Measurements from ENCODE around the gene RASA4B. TPM values are rescaled to one million over a fixed set of nuclear protein-coding genes. Genes with fewer than 3 reads are reported as not detected.
"Not testable (repeated sequence)": the region's sequence is repeated elsewhere in the genome, so short reads cannot be mapped to it uniquely, and the experiment has no call there.

RASA4B gene
- total RNA-seq, 1 donor from 2014 or later, result 9.1 TPM

DNA sequence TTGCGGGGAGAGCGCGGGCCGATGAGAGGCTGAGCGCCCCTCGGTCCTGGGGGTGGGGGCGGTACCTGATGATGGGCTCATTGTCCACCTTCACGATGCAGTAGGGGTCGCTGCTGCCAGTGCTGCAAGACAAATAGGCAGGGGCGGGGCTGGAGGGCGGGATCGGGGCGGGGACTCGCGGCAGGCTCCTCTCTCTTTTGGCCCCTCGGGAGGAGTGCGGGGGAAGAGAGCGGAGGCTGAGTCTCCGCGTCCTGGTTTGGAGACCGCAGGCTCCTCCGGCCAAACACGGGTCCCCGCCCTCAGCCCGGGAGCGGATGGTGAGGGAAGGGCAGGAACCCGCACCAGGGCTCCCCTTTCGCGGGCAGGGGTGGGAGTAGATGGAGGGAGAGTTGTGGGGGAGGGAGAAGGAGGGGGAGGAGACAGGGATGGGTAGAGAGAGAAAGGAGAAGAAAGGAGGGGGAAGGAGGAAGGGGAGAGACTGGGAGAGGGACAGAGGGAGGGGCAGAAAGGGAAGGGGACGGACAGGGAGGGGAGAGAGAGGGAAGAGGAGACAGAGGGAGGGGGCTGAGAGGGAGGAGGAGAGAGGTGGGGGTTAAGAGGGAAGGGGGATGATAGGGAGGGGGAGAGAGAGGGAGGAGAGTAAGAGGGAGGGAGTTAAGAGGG is 5.6 kb downstream of the RASA4B start:
- not testable (repeated sequence) for DNase-seq

DNA sequence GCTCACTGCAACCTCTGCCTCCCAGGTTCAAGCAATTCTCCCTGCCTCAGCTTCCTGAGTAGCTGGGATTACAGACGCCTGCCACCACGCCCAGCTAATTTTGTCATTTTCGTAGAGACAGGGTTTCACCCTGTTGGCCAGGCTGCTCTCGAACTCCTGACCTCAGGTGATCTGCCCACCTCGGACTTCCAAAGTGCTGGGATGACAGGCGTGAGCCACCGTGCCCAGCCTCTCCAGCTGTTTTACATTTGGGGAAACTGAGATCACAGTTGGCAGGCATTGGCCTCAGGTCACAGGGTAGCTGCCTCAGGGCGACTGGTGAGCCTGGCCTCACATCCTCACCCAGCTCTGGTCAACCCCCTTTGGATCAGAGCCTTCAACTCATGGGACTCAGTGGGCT is 7.0 kb downstream of the RASA4B start:
- DNase-seq, result not testable (repeated sequence)

DNA sequence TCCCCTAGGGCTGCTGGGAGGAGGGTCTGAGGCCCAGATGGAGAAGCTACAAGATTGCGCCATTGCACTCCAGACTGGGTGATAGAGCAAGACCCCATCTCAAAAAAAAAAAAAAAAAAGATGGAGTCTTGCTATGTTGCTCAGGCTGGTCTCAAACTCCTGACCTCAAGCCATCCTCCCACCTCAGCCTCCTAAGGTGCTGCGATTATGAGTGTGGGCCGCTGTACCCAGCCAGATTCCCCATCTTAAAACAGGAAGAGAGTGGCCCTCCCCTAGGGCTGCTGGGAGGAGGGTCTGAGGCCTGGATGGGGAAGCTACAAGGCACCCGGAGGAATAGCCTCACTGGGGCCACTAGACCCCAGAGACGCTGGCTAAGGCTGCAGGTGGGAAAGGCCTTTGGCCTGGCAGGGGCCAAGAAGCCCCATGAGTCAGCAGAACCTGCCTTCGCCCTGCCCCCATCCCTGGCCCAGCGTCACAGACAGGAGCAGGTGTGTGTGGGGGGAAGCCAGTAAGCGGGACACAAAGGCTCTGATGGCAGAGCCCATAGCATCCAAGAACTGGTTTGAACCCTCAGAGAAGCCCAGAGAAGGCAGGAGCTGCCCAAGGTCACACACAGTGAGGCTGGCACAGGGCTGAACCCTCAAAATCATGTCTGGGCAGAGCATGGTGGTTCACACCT is 10.0 kb downstream of the RASA4B start:
- DNase-seq, result not testable (repeated sequence)

DNA sequence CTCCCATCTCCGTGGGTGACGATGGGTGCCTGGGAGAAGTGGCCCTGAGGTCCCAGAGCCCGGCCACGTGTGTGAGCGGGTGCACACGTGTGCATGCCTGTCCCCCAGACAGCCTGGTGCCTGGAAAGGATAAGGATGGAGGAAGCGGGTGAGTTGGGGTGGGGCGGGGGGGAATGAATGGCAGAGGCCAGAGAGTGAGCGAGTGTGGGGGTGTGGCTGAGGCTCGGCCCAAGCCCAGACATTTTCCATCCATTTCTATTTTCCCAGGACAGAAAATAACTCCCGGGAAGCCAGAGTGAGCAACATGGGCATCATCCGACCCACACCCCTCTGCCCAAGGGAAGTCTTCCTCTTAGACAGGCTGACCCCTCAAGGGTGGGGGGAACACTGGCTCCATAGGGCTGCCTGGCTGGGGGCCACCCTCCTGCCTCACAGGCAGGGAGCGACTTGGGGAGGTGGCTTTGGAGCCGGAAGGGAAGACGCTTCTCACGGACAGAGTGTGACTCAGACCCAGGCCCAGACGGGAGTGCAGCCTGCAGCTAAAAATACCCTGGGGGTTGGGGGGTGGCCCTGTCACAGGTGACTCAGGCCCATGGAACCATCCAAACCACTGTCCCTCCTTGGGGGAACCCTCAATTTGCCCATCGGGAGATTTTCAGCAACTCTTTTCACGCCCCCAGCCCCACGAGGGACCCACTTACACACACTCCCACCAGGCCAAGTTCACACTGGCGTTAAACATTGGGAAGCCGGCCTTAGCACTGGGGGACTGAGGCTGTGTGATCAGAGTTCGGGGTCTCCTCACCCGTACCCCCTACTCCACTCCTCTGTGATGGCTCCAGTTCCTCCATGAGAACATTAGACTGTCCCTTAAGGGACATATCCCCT is 12.0 kb downstream of the RASA4B start:
- DNase-seq, result not testable (repeated sequence)

DNA sequence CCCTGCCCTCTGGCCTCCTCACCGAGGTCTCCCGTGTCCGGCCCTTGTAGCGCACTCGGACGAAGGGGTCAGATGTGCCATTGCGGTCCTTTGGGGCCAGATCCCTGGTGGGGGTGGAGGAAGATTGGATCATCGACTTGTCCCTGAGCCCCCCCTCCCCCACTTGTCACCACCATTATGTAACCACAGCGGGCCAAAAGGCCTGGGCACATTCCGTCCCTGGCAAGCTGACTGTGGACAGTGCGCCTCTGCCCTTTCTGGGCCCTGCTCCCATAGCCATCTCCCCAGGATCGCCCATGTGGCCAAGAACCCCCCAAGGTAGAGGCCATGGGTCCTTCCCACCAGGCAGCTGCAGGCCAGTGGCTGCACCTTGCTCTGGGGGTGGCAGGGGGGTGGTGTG is 14.4 kb downstream of the RASA4B start:
- DNase-seq, result not testable (repeated sequence)

DNA sequence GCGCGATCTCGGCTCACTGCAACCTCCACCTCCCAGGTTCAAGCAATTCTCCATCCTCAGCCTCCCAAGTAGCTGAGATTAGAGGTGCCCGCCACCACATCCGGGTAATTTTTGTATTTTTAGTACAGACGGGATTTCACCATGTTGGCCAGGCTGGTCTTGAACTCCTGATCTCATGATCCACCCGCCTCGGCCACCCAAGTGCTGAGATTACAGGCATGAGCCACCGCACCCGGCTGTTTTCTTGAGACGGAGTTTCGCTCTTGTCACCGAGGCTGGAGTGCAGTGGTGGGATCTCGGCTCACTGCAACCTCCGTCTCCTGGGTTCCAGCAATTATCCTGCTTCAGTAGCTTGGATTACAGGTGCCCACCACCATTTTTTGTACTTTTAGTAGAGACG is 19.3 kb downstream of the RASA4B start:
- not testable (repeated sequence) for DNase-seq

DNA sequence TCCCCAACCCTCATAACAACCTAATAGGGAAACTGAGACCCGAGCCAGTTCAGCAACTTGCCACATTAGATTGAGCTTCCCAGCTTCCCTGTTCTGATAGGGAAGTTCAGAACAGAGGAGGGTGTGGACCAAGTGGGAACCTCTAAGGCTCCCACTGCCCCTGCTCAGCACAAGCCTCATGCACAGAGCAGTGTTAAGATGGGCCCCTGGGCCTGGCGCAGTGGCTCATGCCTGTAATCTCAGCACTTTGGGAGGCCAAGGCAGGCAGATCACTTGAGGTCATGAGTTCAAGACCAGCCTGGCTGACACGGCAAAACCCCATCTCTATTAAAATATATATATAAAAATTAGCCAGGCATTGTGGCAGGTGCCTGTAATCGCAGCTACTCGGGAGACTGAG is 20.3 kb downstream of the RASA4B start:
- DNase-seq, result not testable (repeated sequence)

DNA sequence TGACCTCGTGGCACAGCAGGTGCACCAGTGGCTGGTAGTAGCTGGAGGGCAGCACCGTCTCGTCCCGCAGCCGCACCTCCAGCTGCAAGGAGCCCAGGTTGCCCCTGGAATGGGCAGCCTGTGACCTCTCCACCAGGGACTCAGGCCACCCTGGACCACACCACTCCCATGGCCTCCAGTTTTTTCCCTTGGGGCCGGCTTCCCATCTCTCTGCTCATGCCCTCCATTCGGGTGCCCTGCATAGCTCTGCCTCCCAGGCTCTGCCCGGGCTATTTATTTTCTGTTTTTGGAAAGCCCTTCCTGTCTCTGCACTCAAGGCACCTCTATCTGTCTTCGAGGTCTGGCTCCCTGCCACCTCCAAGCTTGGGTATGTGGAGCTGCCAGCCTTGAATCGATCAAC is 20.7 kb downstream of the RASA4B start:
- not testable (repeated sequence) for DNase-seq

DNA sequence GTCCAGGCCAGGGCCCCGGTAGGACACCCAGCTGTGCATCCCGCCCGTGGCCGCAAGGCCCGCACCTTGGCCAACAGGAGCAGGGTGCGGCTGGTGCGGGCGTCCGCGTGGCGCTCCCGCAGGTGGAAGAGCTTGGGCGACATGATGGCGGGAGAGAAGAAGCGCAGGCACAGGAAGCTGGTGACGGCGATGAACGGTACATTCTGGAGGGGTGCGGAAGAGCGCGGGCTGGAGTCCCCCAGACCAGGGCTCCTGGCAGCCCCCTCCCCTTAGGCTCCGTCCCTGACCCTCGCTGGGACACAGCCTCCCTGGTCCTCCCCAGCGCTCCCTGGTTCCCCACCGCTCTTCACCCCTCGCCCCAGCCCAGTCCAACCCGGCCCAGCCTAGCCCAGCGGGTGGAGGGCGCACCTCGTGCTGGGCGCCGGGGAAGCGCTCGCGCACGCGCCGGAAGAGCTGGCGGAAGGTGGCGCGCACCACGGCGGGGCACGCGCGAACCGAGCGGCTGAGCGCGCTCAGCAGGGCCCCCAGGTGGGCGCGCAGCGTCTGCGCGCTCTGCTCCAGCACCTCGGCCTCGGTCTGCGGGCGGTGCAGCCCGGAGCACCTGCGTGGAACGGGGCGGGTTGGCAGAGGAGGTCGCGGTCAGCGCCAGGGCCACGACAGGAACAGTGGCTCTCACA is 23.0 kb downstream of the RASA4B start:
- DNase-seq, result not testable (repeated sequence)

DNA sequence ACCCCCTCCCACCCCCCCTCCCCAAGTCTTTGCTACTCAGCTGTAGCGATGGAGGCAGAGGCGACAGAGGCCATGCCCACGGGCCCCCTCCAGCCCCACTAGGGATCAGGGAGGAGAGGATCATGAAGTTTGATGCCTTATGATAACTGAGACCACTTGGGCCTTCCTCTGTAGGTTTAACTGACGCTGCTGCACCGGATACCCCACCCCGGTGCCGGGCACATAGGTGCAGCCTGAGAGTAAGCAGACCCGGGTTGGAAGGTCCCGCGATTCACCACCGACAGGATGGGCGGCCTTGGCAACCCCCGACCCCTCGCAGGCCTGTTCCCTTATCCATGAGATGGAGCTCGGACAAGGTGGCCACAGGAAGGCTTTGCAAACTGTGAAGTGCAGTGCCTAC is 23.6 kb downstream of the RASA4B start:
- DNase-seq, result not testable (repeated sequence)

DNA sequence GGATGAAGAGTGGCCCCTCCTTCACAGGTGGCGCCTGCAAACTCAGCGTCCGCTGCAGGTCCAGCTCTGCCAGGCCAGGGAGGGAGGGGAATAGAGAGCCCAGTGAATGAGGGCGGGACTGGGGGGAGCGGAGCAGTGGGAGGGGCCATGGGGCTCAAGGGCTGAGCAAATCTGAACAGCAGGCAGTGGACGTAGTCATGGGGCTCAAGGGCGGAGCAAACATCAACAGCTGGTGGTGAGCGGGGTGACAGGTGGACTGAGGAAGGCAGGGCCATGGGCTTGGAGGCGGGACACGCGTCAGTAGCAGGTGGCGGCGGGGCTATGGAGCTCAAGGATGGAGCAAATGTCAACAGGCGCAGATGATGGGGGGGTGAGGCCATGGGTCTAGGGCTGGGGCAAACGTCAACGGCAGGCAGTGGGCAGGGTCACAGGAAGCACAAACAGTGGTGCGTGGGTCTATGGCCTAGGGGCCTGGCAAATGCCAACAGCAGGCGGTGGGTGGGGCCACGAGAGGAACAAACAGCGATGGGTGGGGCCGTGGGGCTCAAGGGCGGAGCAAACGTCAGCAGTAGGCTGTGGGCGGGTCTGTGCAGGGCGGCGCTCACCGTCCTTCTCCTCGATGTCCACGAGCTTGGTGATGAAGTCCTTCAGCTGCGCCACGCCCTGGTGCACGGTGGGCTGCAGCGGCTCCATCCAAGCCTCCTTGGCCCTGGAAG is 24.2 kb downstream of the RASA4B start:
- not testable (repeated sequence) for DNase-seq

DNA sequence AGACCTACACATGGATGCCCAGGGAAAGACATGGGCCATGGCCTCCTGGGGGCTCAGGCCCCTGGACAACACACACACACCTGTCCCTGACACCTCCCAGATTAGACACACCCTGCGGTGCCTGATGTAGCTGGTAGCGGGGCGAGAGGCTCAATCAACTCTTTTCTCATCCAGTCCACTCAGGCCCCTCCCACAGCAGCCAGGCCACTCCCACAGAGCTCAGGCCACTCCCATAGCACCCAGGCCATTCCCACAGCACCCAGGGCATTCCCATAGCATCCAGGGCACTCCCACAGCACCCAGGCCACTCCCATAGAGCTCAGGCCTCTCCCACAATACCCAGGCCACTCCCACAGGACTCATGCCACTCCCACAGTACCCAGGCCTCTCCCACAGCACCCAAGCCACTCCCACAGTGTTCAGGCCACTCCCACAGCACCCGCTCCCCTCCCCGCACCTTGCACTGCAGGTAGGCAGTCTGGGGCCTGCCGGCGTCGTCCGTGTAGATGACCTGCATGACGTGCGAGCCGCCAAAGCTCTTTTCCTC is 27.0 kb downstream of the RASA4B start:
- not testable (repeated sequence) for DNase-seq

DNA sequence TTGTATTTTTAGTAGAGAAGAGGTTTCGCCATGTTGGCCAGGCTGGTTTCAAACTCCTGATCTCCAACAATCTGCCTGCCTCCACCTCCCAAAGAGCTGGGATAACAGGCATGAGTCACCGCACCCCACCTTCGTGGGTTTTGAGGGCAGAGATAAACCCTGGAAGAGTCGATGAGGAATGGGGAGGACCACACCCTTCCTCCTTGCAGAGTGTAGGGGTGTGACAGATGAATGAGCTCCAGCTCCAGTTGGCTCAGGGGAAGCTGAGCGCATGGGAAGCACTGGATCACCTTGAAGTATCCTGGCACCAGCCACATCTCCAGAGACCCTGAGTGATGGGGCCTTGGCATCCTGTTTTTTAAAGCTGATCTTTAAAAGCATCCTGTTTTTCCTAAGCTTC is 33.3 kb downstream of the RASA4B start:
- DNase-seq, result not testable (repeated sequence)

DNA sequence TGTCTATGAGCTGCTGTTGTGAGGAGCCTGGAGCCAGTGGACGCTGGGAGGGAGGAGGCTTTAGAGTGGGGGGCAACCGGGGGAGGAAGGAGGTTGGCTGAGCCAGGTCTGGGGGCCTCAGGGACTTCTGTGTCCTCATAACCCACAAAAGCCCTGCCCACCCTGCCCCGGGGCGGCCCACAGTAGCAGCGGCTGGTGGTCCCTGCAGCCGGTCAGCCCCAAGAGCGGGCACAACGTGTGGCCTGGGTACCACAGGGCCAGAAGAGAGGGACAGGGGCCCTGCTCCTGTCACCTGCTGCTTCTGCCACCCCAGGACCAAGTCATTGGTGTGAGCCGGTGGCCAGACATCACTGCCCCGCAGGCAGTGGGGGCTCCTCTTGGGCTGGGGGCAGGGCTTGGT is 35.6 kb downstream of the RASA4B start:
- not testable (repeated sequence) for DNase-seq

DNA sequence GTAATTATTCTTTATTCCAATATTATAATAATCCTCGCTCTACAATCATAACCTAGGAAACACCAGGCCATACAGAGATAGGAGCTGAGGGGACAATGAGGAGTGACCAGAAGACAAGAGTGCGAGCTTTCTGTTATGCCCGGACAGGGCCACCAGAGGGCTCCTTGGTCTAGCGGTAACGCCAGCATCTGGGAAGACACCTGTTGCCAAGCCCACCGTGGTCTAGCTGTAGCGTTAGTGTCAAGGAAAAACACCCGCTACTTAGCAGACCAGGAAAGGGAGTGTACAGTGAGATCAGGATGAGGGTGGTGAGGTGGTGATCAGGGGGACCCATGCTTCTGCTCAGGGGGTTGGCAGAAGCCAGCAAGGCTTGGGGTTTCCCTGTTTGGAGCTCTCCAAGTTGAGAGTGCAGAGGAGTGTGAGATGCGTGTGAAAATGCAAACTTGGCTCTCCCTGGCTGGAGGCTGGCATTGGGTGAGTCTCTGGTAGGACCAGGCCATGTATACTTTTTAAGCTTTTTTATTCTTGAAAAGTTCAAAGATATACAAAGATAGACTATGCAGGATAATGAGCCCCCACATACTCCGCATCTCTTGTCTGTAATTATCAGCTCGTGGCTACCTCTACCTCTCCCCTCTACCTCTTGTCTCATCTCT is 37.5 kb downstream of the RASA4B start:
- not testable (repeated sequence) for DNase-seq

DNA sequence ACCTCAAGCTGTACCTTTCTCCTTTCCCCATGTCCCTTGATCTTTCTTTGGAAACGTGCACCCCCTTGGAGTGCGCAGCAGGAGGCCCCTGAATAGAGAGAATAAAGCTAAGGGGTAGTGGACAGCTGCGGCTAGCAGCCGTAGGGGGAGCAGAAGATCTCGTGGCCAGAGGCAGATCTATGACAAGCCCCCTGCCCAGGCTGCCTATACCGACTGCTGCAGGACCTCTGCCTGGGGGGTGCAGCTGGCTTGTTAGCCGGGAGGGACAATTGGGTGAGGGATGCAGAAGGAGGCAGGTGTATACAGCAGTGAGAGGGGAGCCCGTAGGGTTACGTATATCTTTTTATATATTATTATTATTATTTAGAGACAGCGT is 38.4 kb downstream of the RASA4B start:
- not testable (repeated sequence) for DNase-seq

DNA sequence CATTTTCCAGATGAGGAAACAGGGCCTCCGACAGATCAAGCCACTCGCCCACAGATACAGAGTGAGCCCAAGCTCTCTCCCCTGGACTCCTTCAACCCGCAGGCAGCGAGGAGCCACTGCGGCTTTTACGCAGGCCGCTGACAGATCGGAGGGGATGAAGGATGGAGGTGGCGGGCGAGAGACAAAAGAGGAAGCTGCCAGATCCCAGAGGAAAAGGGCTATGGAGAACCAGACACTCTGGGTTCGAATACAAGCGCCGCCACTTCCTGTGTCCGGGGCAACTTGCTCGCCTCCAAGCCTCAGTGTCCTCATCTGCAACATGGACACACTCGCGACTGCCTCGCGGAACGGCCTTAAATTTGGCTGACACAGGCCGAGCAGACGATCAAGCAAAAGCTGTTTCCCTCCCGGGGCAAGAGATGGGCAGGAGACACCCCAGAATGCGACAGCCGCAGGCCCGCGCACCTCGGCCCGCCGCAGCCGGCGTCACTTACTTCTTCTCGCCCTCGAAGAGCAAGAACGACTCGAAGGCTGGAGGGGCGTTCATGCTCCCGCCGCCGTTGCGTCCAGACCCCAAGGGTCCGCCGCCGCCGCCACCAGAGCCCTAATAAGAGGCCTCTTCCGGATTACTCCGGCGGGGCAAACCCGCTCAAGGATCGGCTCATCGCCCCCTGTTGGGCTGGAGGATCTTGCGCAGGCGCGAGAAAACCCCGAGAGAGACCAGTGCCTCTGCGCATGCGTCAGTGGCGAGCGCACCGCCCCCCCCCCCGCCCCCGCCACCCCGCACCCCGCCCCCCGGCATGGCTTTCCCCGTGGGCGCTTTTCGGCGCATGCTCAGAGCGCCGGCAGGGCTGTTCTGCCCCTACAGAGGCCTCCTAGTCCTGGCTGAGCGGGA is 39.0 kb downstream of the RASA4B start, which contains the start of gene POLR2J:
TSS of gene POLR2J (minus strand) at position 609 of the 895 bp plus-strand sequence. CDS start at position 547, 62 bp downstream.
- peak; percentile 59 for DNase-seq

DNA sequence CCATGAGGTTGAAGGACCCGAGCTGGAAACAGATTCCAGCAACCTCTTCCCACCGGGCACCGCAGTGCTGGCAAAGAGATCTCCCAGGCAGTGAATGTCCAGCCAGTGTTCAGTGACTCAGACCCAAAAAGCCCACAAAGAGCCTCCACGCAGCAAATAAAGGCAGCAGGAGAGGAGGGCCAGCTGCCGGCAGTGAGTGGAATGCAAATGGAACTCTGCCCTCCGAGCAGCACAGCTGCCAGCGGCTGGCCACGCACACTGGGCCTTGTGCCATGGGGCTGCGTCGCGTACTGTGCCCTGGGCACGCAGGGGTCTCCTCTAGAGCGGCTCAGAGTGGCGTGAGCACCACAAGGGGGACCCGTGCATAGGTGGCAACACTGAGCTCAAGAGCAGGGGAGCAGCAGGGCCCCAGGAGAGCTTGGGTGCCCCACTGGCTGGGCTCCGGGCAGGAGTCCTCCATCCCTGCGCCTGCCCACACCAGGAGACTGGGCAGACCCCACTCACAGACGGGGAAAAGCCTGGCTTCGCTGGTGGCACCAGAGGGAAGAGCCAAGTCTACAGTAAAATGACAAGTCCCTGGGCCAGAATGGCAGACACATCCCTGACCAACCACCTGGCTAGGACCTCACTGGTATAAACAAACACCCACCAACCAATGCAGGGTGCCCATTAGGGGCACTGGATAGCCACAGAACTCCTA is 42.7 kb downstream of the RASA4B start:
- not testable (repeated sequence) for DNase-seq

DNA sequence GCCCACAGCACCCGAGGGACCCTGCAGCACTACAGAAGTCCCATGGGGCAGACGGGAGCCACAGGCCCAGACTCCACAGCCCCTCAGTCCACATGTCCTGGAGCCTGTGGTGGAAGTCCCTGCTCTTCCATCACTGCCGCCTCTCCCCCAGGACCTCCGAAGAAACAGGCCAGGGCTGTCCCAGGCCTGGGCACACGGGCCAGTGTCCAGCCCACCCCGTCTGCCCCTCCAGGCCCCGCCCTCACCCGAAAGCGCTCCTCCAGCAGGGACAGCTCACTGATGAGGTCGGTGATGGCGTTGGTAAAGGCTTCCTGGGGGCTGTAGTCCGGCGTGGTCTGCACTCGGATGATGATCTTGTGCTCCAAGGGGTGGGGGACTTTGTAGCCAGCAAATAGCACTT is 43.5 kb downstream of the RASA4B start:
- not testable (repeated sequence) for DNase-seq
